Natural killer cell (primary cell): ENCODE data around the gene AKR1C8. TPM values are rescaled to one million over a fixed set of nuclear protein-coding genes. Genes with fewer than 3 reads are reported as not detected.

Experiments used
- ATAC-seq, 3 donors: fragments of 150-1000 bp in 2 of 3; fragments of 200-7000 bp in 1 of 3; cut with Tn5 transposase; 1 replicate in 1 of 3; 2 replicates in 2 of 3; pipeline ENCODE4 v1.10.0; 2021; ENCODE audit warnings: mild to moderate bottlenecking in 2 of 3, moderate library complexity in 2 of 3
- DNase-seq, 2 donors: peaks; one replicate each; pipeline versions ENCODE4 v3.0.0 to v3.0.0-alpha.2; 2013 to 2021; ENCODE audit warnings: mixed read lengths in 1 of 2
- H3K27ac ChIP-seq: one replicate; pipeline ENCODE4 v1.5.1; 2013; ENCODE audit warnings: mild to moderate bottlenecking, low read length
- H3K27me3 ChIP-seq: one replicate; pipeline ENCODE4 v1.6.1; 2013; ENCODE audit warnings: low read length; ENCODE audit not compliant: control insufficient read depth, insufficient read depth
- H3K36me3 ChIP-seq: one replicate; pipeline ENCODE4 v1.6.1; 2013; ENCODE audit warnings: low read length; ENCODE audit not compliant: control insufficient read depth, insufficient read depth
- H3K4me1 ChIP-seq: one replicate; pipeline ENCODE4 v1.6.1; 2013; ENCODE audit warnings: low read length; ENCODE audit not compliant: control insufficient read depth, insufficient read depth
- H3K4me3 ChIP-seq: one replicate; pipeline ENCODE4 v1.5.1; 2013; ENCODE audit warnings: low read length
- H3K9me3 ChIP-seq: one replicate; pipeline ENCODE4 v1.6.1; 2013; ENCODE audit warnings: low read length; ENCODE audit not compliant: control insufficient read depth, insufficient read depth
- H3K27ac Mint-ChIP-seq, 2 donors: one replicate each; pipeline ENCODE4 v1.8.0; 2022; ENCODE audit warnings: mild to moderate bottlenecking in 2 of 2, mixed read lengths in 2 of 2, moderate library complexity in 1 of 2
- H3K27me3 Mint-ChIP-seq, 2 donors: one replicate each; pipeline ENCODE4 v1.8.0; 2022; ENCODE audit warnings: low read depth in 2 of 2, mixed read lengths in 2 of 2
- H3K36me3 Mint-ChIP-seq: one replicate; pipeline ENCODE4 v1.8.0; 2022; ENCODE audit warnings: mixed read lengths
- H3K4me1 Mint-ChIP-seq, 2 donors: one replicate each; pipeline ENCODE4 v1.8.0; 2022; ENCODE audit warnings: mixed read lengths in 2 of 2
- H3K4me3 Mint-ChIP-seq: one replicate; pipeline ENCODE4 v1.8.0; 2022; ENCODE audit warnings: mild to moderate bottlenecking, moderate library complexity, mixed read lengths
- H3K9me3 Mint-ChIP-seq, 2 donors: one replicate each; pipeline ENCODE4 v1.8.0; 2022; ENCODE audit warnings: mixed read lengths in 2 of 2
- WGBS: methylation state at CpG from one replicate; pipeline ENCODE4 v1.1.7; 2013; ENCODE audit warnings: missing lambda C conversion rate; ENCODE audit not compliant: insufficient coverage; 5-methylcytosine and 5-hydroxymethylcytosine counted together
- intact Hi-C: fragments of 100-400 bp; cut with micrococcal nuclease; formaldehyde crosslinking; loops from one replicate; pipeline ENCODE4 v1.14.2; 2022
- total RNA-seq, 4 donors: library from RNA; stranded (reverse); fragments of 120-200 nt in 1 of 4; gene quantifications; one replicate each; pipeline versions ENCODE4 v1.2.3 to v1.2.4, GENCODE V29; 2013 to 2022
- TF ChIP-seq, protein P1 (sequence below): fragments of 200-600 bp; IDR thresholded peaks from one replicate; pipeline ENCODE4 v1.8.0; 2022; ENCODE audit warnings: antibody characterized with exemption

AKR1C8 gene
- total RNA-seq, 3 donors from 2014 or later (not counting 1 experiment from before 2014, with no cell fraction given) = 4.1 to 7.2 (median 4.1) TPM

DNA sequence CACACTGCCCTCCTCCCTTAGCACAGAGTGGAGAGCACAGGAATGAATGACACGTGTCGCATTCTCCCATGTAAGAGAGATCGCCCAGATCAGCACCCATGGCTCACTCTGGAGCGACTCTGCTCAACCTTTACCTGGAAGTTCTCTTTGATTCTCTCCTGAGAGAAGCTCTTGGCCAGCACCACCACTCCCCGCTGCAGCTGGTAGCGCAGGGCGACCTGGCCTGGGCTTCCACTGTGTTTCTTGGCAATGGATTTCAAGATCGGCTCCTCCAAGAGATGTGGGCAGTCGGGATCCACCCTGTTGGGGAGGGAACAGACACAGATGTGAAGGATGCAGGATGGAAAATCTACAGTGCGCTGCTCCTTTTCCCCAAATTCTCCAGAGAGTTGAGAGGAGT lies 27.4 kb downstream of the AKR1C8 start:
- H3K36me3 Mint-ChIP-seq = peaks cover 17% of the 10 kb centered on the region
- intact Hi-C loops = no loop called here
- H3K4me3 Mint-ChIP-seq = no peak overlapping the region
- H3K4me1 Mint-ChIP-seq = no peaks in the 10 kb centered on the region
- Histone ChIP-seq H3K27ac (no peak overlapping the region), H3K36me3 (no peaks in the 10 kb centered on the region), H3K4me3 (no peak overlapping the region), H3K4me1 (no peaks in the 10 kb centered on the region), H3K9me3 (peaks cover 3% of the 10 kb centered on the region), H3K27me3 (no peaks in the 10 kb centered on the region)
- 89% methylated on average over 10 of the region's 10 CpGs for WGBS
- DNase-seq (no peak), ATAC-seq (no peak)
- TF ChIP-seq, protein P1, sequence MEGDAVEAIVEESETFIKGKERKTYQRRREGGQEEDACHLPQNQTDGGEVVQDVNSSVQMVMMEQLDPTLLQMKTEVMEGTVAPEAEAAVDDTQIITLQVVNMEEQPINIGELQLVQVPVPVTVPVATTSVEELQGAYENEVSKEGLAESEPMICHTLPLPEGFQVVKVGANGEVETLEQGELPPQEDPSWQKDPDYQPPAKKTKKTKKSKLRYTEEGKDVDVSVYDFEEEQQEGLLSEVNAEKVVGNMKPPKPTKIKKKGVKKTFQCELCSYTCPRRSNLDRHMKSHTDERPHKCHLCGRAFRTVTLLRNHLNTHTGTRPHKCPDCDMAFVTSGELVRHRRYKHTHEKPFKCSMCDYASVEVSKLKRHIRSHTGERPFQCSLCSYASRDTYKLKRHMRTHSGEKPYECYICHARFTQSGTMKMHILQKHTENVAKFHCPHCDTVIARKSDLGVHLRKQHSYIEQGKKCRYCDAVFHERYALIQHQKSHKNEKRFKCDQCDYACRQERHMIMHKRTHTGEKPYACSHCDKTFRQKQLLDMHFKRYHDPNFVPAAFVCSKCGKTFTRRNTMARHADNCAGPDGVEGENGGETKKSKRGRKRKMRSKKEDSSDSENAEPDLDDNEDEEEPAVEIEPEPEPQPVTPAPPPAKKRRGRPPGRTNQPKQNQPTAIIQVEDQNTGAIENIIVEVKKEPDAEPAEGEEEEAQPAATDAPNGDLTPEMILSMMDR = no peak
- no peak overlapping the region for H3K27ac Mint-ChIP-seq
- peaks cover 0 to 3% of the 10 kb centered on the region in 2 donors for H3K9me3 Mint-ChIP-seq
- no peaks in the 10 kb centered on the region for H3K27me3 Mint-ChIP-seq

DNA sequence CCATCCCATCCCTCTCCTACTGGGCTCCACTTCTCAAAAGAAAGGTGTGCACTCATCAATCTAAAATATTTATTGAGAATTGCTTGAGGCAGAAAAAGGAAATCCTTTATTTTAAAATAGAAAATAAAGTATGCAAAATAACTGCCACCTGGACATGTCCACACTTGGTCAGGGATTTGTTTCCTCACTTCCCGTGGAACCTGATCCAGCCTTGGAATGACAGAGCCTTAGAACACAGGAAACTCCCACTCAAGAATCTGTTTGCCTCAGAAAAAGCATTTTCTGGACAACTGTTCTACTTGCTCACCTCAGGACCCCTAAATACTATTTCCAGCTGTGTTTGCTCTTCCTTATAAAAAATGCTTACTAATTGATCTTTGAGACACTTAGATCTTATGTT lies 29.0 kb downstream of the AKR1C8 start:
- Mint-ChIP-seq H3K36me3 (peaks cover 7% of the 10 kb centered on the region), H3K4me1 (no peaks in the 10 kb centered on the region), H3K4me3 (no peak overlapping the region), H3K9me3 (no peaks in the 10 kb centered on the region), H3K27me3 (no peaks in the 10 kb centered on the region), H3K27ac (no peak overlapping the region)
- no peak overlapping the region for H3K4me3 ChIP-seq
- WGBS = 73% methylated on average over 1 of the region's 1 CpG
- TF ChIP-seq, protein P1 = no peak
- ATAC-seq = no peak
- H3K27me3 ChIP-seq = no peaks in the 10 kb centered on the region
- no peak overlapping the region for H3K27ac ChIP-seq
- H3K9me3 ChIP-seq = no peaks in the 10 kb centered on the region
- DNase-seq = no peak
- intact Hi-C loops = no loop called here
- no peaks in the 10 kb centered on the region for H3K4me1 ChIP-seq
- no peaks in the 10 kb centered on the region for H3K36me3 ChIP-seq

DNA sequence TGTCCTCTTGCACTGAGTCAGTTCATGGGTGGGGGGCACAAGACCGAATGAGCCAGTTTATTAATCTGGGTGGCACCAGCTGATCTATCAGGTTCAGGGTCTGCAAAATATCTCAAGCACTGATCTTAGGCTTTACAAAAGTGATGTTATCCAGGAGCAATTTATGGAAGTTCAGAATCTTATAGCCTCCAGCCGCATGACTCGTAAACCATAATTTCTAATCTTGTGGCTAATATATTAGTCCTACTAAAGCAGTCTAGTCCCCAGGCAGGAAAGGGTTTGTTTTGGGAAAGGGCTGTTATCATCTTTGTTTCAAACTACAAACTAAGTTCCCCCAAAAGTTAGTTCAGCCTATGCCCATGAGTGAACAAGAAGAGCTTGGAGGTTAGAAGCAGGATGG lies 33.9 kb downstream of the AKR1C8 start:
- intact Hi-C loops = no loop called here
- TF ChIP-seq, protein P1 = no peak
- 100% methylated on average over 1 of the region's 3 CpGs for WGBS
- no peaks in the 10 kb centered on the region for H3K27me3 Mint-ChIP-seq
- no peak overlapping the region for H3K27ac Mint-ChIP-seq
- Histone ChIP-seq H3K27ac (no peak overlapping the region), H3K36me3 (no peaks in the 10 kb centered on the region), H3K4me1 (no peaks in the 10 kb centered on the region), H3K9me3 (no peaks in the 10 kb centered on the region), H3K27me3 (no peaks in the 10 kb centered on the region), H3K4me3 (no peak overlapping the region)
- H3K9me3 Mint-ChIP-seq = no peaks in the 10 kb centered on the region
- DNase-seq (no peak), ATAC-seq (no peak)
- H3K4me1 Mint-ChIP-seq = no peaks in the 10 kb centered on the region
- H3K4me3 Mint-ChIP-seq = no peak overlapping the region
- H3K36me3 Mint-ChIP-seq = no peaks in the 10 kb centered on the region

DNA sequence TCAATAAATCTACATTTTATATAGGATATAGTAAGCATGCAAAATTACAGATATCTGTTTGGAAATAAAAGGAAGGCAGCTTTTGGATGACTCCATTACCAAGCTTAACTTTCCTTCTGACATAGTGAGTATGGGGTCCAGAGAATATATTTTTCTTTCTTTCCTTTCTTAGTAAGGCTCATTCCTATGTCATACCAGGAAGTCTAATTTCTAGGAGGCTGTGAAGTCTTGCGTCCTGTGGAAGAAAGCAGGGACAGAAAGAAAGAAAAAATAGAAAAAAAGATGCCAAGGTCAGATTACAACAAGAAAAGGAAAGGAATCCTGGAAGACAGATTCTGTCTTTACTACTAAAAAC lies 36.3 kb downstream of the AKR1C8 start:
- no peak overlapping the region for H3K4me3 ChIP-seq
- DNase-seq (no peak), ATAC-seq (no peak)
- H3K27me3 ChIP-seq = no peaks in the 10 kb centered on the region
- Mint-ChIP-seq H3K36me3 (no peaks in the 10 kb centered on the region), H3K27me3 (no peaks in the 10 kb centered on the region), H3K4me1 (no peaks in the 10 kb centered on the region), H3K27ac (no peak overlapping the region), H3K4me3 (no peak overlapping the region), H3K9me3 (no peaks in the 10 kb centered on the region)
- intact Hi-C loops = no loop called here
- no peaks in the 10 kb centered on the region for H3K9me3 ChIP-seq
- H3K36me3 ChIP-seq = no peaks in the 10 kb centered on the region
- WGBS = no CpG with 5 or more reads among the region's 1 CpG
- no peaks in the 10 kb centered on the region for H3K4me1 ChIP-seq
- no peak overlapping the region for H3K27ac ChIP-seq
- TF ChIP-seq, protein P1 = no peak
